HG03108 (cell line): Measurements from ENCODE around the gene LMAN1L.

Source experiments
- ATAC-seq: cut with Tn5 transposase; IDR thresholded peaks from one replicate; pipeline ENCODE4 v1.9.1; 2021; ENCODE audit warnings: moderate library complexity; ENCODE audit not compliant: unreplicated experiment

LMAN1L gene

DNA sequence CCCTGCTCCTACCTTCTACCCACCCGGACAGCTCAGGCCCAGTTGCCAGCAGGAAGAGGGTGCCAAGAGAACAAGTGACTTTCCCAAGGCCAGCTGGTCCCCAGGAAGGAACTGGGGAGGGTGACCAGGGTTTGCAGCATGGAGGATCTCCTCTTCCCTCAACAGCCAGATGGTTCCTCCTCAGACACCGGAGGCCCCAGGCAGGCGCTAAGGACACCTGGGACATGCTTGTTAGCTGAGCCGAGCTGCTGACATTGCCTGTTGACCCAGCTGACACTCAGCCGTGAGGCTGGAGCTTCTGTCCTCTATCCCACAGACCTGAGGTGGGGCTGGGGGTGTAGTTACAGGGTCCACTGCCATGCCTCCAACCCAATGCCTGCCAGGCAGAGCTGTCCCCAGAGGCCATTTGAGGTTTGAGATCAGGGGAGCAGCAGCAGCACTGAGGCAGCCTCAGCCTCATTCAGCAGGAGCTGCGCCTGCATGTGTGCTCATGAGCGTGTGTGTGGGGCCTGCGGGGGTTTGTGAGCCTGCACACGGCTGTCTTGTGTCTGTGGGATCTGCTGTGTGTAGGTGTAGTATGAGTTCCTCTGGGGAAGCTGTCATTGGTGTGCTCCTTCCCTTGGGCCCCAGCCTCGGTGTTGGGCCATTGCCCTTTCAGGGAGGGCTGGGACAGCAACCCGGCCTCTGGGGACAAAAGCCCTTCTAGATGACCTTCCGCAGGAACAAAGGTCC is 20.9 kb downstream of the LMAN1L start:
- ATAC-seq, result no peak

DNA sequence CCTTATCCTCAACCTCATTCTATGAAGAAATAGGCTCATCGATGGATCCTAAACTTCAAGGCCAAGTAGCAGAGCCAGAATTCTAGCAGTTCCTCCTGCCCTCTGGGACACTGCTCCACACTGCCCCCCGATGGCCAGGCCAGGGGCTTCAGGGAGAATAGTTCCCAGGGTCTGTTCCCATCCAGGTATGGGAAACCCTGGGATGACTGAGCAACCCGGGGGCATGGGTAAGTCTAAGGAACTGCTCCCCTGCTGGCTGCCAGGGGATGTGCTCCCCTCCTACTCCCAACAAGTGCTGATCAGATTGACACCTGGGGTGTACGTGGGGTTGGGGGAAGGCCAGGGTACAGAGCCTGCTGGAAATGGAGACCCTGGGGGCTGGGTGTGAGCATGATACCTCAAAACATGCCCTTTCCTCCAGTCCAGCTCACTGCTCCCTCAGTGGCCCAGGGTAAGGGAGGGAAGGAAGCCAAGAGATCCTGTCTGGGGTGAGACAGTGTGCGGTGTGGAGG is 22.7 kb downstream of the LMAN1L start:
- no peak for ATAC-seq

DNA sequence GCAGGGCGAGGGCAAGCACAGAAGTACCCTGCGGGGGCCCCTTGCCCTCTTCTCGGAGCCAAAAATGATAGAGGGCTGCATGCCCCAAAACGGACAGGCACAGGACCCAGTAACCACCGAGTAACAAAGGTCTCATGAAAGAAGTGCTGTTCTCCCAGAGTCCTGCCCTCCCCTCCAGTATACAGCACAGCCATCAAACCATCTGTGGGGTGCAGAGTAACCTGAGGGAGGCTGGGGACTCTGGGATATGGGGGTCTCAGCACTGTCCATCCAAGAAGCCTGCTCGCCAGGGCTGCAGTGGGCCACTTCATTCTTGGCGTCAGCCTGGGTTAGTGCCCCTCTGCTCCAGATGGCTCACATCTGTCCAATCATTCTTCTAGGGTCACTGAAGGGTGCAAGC is 24.2 kb downstream of the LMAN1L start:
- no peak for ATAC-seq

- ATAC-seq, result no peak
Observed at GRCh38 chr15:74837482-74838136, 25.0 kb downstream of the LMAN1L start.

- no peak for ATAC-seq
Observed at GRCh38 chr15:74838137-74838516, 25.5 kb downstream of the LMAN1L start.

- no peak for ATAC-seq
Observed at GRCh38 chr15:74838746-74839525, 26.3 kb downstream of the LMAN1L start.

- no peak for ATAC-seq
Observed at GRCh38 chr15:74839526-74840395, 27.1 kb downstream of the LMAN1L start.

- ATAC-seq, result no peak
Observed at GRCh38 chr15:74840851-74841775, 28.5 kb downstream of the LMAN1L start.

GRCh38 chr15:74841891-74842373 is 29.3 kb downstream of the LMAN1L start:
- no peak for ATAC-seq

DNA sequence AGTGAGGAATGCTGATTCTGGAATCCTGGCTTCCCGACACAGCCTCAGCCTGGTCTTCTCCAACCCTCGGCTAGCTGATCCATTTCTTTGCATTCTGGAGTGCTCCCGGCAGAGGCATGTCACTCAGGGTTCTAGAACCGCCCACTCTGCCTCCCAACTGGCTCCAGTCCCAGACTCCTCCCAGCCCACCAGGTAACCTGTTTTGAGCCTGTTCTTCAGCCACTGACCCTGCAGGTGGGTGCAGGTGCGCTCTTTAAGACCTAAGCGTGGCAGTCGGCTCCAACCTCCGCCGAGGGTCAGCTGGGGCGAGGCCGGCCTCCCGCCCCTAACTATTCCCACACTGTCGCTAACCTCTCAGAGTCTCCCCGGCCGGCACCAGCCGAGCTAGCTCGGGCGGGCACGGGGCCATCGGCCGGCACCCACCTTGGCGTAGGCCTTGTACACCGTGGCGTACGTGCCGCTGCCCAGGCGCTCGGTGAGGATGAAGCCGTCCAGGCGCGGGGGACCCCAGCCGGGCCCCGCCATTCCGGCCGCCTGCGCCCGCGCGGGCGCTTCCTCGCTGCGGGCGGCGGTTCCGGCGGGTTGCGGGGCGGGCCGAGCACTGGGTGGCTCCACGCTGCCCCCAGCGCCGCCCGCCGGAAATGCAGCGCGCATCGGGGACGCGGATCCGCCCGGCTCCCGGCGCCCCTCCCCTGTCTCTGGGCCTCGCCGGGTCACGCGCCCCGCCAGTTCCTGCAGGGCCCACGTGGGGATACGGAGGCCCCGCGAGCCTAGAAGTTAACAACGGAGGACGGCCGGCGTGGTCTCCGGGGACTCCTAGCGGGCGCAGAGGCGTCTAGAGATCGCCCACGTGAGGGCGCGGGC is 30.2 kb downstream of the LMAN1L start, which contains the start of gene ULK3:
Gene ULK3, minus strand, starts transcription at position 576 of the 864 bp plus-strand sequence. Its CDS starts 51 bp downstream, at position 525.
- ATAC-seq, result peak; percentile 83

GRCh38 chr15:74843445-74843828 is 30.8 kb downstream of the LMAN1L start:
- ATAC-seq, result no peak

- ATAC-seq, result no peak
Observed at GRCh38 chr15:74843891-74844299, 31.3 kb downstream of the LMAN1L start.

DNA sequence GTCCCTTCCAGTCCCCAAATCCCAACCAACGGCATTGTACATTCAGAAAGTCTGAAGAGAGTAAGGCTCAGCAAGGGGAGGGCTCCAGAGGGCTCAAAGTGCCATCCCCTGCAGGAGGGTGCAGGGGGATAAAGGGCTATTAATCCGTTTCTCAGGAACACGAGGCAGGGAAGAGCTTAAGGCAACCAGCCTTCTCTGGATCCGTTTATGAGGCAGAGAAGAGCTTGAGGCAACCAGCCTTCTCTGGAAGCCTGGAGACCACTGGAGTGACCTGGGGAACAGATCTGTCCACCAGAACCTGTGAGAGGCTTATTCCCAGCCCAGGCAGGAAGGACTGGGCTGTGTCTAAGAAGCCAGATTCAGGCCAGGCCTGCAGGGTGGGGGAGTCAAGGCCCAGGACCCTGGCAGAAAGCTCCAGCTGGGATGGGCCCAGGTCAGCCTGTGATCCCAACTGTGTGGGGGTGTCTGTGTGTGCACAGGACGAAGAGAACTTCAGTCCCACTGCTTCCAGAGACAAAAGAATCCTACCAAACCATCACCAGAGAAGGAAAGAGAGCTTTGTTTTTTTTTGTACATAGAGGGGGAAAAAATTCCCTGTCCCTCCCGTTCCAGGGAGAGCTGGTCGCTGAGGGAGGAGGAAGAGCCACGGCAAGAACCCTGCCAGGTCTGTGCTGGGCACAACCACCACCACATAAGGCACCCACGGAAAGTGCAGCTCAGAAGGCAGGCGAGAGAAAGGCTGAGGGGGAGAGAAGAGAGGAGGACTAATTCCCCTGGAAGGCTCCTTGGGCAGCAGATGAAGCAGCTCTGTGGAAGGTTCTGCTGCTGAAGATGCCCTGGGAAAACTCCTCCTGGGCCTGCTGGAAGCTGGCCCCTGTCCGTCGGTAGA is 31.9 kb downstream of the LMAN1L start:
- no peak for ATAC-seq

DNA sequence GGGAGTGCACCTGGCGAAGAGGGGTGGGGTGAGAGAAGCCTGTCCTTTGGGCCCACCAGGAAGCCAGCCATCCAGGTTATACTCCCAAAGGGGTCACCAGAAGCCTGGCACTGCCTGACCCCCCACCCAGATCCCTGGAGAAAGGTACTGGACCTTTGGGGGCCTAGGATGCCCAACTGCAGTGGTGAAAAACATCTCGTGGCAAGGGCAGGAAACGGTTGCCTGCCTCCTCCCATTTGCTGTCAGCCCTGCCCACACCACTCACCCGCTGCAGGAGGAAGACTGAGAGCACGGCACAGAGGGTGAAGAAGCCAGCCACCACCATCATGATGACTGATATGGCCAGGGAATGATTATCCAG is 32.6 kb downstream of the LMAN1L start:
- ATAC-seq, result no peak

DNA sequence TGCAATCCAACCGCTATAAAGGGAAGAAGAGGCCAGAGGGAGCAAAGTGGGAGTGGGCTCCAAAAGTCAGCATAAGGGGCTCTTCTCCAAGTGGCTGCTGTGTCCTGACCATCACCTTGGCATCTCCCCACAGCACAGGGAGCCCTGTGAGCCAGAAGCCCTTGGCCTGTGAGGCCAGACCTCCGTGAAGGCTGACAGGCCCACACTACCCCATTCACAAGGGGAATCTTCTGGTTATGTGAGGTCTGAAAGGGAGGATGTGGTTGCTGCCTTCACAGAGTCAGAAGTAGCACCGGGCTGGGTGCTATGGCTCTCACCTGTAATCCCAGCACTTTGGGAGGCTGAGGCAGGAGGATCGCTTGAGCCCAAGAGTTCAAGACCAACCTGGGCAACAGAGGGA is 32.9 kb downstream of the LMAN1L start:
- no peak for ATAC-seq

DNA sequence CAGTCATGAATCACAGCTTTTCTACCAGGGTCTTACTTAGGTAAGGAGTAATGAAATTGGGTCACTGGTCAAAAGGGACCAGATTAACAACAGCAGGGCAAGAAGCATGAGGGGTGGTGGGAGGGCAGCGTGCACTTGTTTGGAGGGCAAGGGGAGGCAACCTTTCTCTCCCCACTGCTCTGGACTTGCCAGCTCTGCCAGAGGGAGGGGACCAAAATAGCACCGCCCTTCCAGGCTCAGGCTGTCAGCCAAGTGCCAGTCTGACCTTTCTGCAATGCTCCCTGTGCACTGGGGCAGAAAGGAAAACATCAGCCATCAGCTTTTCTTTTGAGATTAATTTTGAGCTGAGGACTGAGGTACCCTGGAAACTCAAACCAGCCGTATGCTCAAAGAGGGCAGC is 34.8 kb downstream of the LMAN1L start:
- ATAC-seq, result no peak

GRCh38 chr15:74850393-74850792 is 37.8 kb downstream of the LMAN1L start:
- ATAC-seq, result no peak

GRCh38 chr15:74851960-74852359 is 39.3 kb downstream of the LMAN1L start:
- ATAC-seq, result no peak
